HG03432 (cell line): ENCODE results near the gene RHOF.
A peak's percentile ranks its signal among the peaks of the same experiment; 100 is the strongest.

ENCODE experiments used
- ATAC-seq: cut with Tn5 transposase; IDR thresholded peaks from one replicate; pipeline ENCODE4 v1.9.1; 2021; ENCODE audit warnings: mild to moderate bottlenecking, moderate library complexity; ENCODE audit not compliant: unreplicated experiment

Gene RHOF

DNA sequence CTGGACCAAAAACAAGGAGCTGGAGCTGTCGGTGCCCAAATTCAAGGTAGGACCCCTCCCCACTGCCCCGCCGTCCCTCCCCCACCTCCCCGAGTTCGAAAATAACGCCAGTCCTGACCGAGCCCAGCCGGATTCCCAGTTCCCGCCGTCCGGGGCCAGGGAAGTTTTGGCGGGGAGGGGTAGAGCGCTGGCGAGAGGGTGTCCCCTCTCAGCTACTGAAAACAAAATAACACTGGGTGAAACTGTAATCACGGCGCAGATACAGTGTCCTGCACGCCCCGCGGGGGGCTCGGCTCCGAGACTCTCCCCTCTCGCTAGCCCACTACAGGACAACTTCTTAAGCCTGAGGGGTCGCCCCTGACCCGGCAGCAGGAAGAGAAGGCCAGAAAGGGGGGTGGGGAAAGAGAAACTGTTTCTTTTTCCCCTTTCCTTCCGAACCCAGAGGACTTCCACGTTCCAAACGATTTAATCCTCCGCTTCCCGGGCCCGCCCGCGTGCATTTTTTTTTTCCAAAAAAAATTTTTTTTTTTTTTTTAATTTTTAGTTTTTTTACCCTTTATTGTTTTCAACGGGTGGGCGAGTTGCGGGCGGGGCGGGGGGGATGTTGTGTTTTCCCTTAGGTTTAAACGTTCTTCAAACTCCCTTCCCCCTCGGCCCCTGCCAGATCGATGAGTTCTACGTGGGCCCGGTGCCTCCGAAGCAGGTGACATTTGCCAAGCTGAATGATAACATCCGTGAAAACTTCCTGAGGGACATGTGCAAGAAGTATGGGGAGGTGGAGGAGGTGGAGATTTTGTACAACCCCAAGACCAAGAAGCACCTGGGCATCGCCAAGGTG lies 11.9 kb upstream of the RHOF start:
- no peak for ATAC-seq

DNA sequence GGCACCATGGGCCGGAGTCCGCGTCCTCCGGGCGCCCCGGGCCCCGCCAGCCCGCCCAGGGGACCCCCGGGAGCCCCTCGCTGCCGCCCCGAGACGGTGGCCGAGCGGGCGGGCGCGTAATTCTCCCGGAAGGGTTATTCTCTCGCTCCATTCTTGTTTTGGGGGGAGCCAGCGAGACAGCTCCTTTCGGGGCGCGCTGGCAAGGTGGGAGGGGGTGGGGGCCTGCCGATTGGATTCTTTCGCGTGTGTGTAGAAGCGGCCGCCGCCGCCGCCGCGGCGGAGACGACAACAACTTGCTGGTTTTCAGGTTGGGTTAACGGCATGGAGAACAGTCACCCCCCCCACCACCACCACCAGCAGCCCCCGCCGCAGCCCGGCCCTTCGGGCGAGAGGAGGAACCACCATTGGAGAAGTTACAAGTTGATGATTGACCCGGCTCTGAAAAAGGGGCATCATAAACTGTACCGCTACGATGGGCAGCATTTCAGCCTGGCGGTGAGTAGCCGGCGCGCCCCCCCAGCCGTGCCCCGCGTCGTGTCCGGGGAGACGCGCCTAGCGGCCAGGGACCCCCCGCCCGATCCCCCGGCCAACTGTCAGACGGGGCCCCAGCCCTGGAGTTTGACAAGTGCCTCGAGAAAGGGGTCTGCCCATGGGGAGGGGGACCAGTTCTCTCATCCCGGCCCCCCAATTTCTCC lies 11.1 kb upstream of the RHOF start:
- no peak for ATAC-seq

DNA sequence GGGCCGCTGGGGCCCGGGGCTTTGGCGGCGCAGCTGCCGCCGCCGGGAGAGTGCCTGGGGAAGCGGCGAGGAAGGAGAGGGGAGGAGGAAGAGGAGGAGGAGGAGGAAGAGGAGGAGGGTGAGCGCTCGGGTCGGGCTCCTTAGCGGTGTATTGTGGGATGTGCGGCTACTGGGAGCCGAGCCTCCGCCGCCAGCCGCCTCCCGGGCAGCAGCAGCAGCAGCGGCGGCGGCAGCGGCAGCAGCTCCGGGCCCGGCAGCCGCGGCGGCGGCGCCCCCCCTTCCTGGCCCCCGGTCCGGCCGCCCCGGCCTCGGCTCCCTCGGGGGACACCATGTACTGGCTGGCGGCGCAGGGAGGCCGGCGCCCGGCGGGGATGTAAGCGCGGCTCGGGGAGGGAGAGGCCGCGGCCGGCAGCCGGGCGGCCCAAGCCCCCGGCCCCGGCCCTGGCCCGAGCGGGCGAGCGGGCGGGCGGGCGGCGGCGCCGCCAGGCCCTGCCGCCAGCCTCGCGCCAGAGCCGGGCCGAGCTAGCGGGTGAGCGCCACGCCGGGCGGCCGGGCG lies 10.5 kb upstream of the RHOF start, which contains the start of gene SETD1B:
Gene SETD1B, plus strand, starts transcription at position 149 of the 556 bp plus-strand sequence. CDS start 729 bp downstream, outside the sequence.
- ATAC-seq: no peak

DNA sequence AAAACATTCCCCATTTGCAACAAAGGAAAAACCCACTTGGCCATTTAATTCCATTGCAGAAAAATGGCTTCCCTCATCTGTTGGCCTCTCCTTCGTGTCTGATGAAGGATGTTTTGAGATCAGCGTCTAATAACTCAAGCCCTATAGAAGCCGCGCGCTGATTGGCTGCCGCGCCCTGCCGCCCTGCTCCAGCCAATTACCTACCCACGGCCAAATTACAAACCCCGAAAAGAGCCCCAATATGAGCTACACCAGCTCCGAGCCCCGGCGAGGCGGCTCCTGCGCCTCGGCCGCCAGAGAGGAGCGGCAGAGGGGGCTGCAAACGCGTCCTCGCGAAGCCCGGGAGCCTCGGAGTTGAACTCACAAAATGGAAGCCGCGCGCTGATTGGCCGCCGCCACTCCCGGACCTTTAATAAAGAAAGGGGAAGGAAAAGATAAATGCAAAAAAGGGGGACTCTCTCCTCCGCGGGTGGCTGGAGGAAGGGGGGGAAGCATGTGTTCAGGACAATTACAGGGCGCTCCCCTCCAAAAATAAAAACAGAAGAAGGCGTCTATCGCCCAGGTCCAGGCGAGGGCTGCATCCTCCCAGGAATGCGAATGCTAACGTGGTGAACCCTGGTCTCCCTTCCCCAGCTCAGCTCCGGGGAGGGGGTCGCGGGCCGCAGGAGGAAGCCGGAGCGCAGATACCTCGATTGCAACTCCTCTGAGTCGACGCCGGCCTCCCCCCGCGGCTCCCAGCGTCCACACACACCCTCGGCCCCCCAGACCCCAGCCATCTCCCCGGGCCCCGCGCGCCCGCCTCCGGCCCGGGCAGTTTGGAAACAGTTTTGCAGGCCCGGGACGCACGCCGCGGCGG lies 9.6 kb upstream of the RHOF start:
- peak; percentile 38 for ATAC-seq

DNA sequence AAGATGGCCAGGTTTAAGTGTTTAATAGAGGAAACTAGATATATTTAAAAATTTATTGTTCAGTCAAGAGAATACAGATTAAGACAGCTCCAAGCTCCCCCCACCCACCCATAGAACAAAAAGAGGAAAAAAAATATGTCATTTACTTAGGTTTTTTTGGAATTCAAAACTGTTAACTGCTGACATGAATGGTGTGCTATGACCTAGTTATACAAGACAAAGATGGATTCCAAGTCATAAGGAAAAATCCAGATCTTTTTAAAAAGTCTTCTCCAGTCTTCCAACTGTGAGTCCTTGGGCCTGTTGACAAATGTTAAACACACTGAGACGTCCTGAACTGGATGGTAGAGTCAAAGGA lies 9.0 kb upstream of the RHOF start:
- no peak for ATAC-seq

DNA sequence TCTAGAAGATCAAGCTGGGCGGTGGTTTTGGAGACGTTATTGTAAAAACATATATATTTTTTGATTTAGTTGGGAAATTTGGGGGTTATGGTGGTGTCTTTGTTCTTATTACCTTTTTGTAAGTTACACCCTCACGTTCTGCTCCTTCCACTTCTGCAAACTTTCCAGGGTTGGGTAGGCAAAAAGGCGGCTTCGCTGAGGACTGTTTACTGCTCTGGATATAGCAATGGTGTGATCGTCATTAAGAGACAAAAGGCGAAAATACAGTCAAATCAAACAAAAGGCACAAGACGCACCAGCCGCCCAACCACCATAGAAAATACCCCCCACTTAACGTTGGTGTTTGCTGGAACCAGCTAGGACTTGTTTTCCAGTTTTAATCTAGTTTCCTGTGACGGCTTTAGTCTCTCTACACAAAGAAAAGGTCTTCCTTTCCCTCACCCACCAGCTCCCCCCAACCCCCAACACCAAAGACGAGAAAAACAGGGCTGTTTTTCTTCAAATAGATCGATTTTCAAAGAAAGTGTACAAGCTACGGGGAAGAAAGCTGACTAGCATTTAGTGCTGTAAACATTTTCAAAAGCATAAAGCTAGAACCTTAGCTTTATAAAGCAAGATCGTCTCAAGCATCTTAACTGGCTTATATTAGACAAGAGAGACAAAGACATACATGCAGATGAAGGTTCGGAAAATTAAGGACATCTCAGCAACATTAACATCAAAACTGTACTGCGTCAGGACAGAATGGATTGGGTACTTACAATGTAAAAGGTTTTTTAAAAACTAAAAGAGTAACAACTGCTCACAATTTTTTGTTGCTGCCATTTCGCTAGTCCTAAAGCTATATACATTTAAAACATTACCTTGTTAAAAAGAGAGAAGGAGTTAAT lies 8.4 kb upstream of the RHOF start:
- ATAC-seq: no peak

DNA sequence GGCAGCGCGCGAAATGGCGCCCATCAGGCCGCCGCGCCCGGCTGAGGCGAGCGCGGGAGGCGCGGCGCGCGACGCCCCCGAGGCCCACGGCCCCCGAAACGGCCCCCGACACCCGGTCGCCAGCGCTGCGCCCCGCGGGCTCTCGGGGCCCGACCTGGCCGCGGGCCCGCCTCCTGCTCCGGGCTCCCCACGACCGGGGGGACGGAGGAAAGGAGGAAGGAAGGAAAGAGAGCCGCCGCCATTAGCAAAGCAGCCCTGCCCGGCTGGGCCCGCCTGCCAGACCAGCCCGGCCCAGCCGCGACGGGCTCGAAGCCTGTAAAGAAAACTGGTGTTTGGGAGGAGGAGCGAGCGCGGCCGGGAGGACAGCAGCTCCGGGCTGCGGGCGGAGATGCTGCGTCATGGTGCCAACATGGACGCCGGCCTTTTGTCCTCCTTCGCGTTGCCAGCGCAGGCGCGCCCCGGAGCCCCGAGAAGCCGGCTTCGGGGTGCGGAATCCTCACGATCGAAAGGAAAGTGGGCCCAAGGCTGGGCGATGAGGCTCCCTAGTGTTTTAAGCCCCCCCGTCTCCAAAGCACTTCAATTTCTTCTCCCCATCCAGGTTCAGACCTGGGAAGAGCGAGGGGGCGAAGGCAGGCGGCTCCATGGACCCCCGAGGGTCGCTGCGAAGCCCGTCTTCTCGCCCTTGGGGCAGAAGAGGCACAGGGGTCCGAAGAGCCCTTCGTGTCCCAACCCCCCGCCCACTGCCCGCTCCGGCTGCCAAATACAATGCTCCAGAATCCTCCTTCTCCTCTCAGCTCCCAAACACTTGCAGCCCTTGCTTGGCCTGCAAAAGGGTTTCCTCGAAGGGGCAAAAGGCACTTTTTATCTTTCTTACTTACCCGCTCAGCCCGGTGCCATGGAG lies 7.5 kb upstream of the RHOF start:
- ATAC-seq: peak; percentile 1

DNA sequence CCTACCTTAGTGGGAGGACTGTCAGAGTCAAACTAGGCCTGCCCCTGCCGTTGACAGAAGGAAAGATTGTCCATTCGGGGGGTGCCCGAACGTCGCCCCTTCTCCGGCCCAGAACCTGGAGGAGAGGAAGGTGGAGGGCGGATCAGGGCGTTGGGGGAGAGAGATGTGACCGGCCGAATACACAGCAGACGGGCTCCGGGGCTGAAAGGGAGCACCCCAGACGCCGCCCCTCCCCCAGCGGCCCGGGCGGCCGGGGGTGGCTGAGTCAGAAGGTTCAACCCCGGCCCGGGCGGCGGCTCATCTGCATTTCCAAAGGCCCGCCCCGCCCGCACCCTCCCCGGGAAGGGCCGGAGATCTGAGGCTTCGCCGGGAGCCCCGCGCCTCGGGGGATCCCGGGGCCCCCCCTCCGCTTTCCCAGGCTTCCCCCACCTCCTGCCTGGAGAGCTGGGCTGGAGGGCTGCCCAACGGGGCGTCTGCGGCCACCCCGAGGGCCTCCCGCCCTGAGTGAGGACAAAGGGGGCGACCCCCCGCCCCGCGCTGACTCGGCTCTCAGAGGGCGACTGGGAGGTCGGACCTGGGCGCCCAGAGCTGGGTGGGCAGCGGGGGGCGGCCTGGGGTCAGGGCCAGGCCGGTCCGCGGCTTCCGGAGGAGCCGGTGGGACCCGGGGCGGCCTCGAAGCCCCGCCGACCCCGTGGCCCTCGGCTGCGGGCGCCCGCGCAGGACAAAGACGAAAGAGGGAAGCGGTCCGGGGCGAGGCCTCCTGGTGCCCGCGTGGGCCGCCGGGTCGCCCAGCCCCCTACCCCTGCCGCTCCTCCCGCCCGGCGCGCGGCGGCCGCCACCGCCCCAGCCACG lies 6.6 kb upstream of the RHOF start:
- peak; percentile 29 for ATAC-seq

DNA sequence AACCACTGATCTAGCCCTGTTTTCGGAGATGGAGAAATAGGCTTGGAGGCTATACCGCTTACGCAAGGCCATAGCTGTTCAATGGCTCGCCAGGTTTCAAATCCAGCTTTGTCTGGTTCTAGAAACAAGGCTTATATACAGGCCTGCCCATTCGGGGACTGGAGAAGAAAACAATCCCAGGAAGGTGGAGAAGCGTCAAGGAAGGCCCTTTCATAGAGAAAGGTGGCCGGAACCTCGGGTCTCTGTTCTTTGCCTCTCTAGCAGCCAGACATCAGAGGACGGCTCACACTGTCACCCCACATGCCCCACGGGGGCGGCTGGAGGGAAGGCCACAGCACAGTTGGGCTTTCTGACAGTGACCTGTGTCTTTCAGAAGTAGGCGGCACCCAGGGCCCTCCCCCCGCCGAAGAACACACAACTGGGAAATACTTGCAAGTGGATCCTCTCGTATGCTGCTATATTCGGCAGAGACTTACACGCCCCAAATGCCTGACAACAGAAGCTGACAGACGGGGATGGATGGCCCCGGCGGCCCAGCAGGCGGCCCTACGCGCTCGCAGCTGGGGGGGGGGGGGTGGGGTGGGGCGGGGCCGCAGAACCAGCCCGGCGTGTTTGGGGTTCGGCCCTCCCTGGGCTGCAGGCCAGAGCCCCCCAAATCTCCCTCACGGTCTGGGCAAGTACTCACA lies 5.8 kb upstream of the RHOF start:
- ATAC-seq: no peak

DNA sequence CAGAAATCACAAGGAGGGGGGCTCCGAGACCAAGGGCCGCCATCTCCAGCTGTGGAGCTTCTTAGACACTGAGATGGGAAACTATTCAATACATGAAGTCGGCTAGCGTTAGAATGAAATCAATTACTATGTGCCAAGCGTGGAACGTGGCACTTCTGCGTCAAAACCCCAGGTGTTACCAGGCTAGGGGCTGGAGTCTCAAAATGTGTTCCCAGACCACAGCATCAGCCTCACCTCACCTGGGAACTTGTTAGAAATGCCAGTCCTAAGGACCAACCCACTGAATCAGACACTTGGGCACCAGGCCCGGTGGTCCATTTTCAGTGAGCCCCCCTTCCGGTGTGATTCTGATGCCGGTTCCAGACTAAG lies 5.3 kb upstream of the RHOF start:
- no peak for ATAC-seq

DNA sequence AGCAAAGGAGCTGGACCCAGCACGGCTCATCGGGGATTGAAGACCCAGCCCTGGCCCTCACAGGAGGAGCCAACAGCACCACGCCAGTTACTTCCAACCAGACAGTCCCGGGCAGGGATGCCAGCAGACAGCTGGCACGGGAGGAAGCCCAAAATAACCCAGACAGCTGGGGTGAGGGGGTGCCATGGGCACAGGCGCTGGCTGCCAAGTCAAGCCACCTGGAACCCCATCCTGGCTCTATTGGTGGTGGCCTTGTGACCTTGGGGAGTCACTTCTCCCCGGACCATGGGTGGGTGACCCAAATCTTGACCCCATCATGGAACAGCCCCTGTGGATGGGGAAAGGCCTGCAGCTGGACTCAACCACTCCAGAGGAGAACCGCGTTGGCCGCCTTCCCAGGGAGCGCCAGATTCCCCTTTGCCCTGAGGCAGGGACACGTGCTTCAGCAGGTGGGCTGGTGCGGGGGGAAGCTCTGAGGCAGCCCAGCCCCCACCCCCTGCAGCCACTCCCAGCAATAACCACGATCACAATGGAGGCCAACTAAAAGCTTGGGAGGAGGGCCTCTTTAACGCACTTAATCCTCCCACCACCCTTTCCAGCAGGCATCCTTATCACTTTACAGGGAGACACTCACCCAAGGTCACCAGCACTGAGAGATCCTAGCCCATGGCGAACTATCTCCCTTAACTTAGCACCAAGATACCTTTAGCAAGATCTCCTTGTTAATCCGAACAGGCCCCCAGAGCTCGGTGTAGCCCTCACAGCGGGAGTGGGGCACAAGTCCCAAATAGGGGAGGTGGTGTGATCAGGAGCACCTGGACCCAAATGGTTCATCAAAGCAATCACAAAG lies 4.7 kb upstream of the RHOF start:
- ATAC-seq: no peak

DNA sequence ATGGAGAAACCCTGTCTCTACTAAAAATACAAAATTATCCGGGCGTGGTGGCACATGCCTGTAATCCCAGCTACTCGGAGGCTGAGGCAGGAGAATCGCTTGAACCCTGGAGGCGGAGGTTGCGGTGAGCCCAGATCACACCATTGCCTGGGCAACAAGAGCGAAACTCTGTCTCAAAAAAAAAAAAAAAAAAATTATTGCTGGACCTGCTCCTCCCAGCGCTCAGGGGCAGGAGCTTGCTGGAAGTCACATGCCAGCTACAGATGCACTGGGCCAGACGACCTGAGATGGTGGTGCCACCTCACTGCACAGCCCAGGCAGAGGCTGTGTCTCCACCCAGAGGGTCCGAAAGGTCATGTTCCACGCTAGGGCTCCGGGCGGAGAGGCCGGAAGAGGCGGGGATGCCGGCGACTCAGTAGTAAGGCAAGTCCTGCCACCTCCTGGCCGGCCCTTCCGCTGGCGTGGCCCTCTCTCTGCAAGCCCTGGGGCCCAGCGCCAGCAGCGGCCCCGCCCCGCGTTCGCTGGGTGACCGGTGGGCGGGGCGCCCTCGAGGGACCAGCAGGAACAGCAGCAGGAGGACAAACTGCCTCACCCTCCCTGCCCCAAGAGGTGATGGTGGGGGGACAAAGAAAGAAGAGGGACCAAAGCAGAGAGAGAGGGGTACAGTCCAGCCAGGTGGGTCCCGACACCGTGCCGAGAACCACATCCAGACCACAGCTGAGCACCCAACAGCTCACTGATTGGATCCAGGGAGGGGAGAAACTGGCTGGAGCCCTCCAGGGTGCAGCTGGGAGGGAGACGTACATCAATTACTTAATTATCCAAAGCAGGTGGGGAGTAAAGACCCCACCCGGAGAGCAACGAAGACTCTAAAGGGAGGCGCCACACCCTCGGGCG lies 3.6 kb upstream of the RHOF start:
- no peak for ATAC-seq

DNA sequence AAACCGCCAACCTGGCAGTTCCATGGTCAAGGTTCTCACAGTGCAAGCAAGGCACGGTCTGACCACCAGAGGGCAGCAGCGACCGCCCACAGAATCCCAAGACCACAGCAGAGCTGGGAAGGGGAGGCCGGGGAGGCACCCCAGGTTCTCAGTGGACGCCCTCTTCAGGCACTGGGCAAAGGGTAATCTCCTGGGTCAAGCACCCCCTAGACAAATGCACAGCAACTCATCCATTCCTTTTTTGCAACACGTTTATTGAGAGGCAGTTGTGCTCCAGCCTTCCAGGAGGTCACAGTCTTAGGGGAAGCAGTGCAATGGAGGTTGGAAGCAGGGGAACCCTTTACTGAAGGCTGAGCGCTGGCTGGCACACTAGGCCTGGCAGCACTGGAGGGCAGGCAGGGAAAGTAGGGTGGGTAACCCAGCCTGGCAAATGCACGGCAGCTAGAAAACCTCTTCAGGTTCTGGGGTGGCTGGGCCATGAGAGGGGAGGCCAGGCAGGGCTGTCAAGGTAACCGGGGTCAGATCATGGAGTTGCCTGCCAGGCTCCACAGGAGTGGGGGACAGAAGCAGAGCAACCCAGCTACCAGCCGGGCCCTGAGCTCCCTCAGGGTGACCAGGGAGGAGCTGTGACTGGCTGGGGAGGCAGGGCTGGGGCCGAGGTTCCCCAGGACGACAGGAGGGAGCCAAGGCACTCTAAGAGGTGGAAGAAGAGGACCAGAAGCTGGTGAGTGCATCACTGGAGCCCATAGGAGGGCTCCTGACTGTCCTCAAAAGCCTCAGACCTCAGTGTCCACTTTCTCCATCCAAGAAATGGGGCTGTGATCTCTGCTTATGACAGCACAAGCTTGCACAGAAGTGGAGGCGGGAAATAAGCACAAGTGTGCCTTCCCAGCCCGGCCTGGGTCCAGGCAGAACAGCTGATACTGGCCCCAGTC lies 1.8 kb upstream of the RHOF start:
- peak; percentile 12 for ATAC-seq

DNA sequence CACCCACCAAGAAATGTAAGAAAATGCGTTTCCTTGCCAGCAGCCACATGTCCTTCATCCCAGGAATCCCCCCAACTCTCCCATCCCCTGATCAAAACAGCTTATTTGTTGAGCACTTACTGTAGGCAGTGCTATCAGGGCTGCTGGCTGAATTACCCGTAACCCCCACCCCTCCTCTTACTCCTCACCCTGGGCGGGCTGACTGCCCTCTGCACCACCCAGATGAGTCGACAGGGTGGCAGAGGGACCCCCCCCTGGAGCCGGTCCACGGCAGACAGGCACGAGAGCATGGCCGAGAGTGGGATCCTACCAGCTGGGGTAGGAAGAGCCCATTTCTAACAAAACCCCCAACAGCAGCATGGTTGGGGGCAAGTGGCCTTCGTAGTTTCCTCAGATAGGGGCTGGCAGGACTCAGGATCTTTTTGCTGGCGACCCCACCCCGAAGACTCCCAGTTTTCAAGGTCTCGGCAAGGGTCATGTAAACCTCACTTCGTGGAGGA lies 1.1 kb upstream of the RHOF start:
- ATAC-seq: peak; percentile 0
